Parathyroid adenoma (tissue), 2 donors: ENCODE data around the gene DCDC2B.

Source experiments
- H2AFZ ChIP-seq: fragments of 300-600 bp; sonication (generic); one replicate; pipeline ENCODE4 v1.7.0; 2017; ENCODE audit warnings: antibody characterized with exemption, mild to moderate bottlenecking
- H3K27ac ChIP-seq: fragments of 300-600 bp; sonication (generic); one replicate; pipeline ENCODE4 v1.7.0; 2017
- H3K27me3 ChIP-seq: fragments of 300-600 bp; sonication (generic); one replicate; pipeline ENCODE4 v1.7.0; 2017; ENCODE audit warnings: low read length; ENCODE audit not compliant: control insufficient read depth, insufficient read depth
- H3K36me3 ChIP-seq: fragments of 300-600 bp; sonication (generic); one replicate; pipeline ENCODE4 v1.7.0; 2017; ENCODE audit warnings: low read length; ENCODE audit not compliant: control insufficient read depth, insufficient read depth
- H3K4me1 ChIP-seq: fragments of 300-600 bp; sonication (generic); one replicate; pipeline ENCODE4 v1.7.0; 2017; ENCODE audit warnings: control low read depth
- H3K4me2 ChIP-seq: fragments of 300-600 bp; sonication (generic); one replicate; pipeline ENCODE4 v1.7.0; 2017; ENCODE audit warnings: low read length
- H3K4me3 ChIP-seq: fragments of 300-600 bp; sonication (generic); one replicate; pipeline ENCODE4 v1.7.0; 2017; ENCODE audit warnings: low read depth, low read length
- H3K79me2 ChIP-seq: fragments of 300-600 bp; sonication (generic); one replicate; pipeline ENCODE4 v1.7.0; 2017; ENCODE audit warnings: control low read depth
- H3K9ac ChIP-seq: fragments of 300-600 bp; sonication (generic); one replicate; pipeline ENCODE4 v1.7.0; 2017; ENCODE audit warnings: mild to moderate bottlenecking
- H3K9me3 ChIP-seq: fragments of 300-600 bp; sonication (generic); one replicate; pipeline ENCODE4 v1.7.0; 2017; ENCODE audit warnings: low read length; ENCODE audit not compliant: control insufficient read depth
- TF ChIP-seq, protein P1 (sequence below): fragments of 300-600 bp; sonication (generic); IDR thresholded peaks from one replicate; pipeline ENCODE4 v1.7.0; 2017; ENCODE audit warnings: antibody characterized with exemption, mild to moderate bottlenecking
- donor health status: primary hyperparathyroidism.

Gene DCDC2B

DNA sequence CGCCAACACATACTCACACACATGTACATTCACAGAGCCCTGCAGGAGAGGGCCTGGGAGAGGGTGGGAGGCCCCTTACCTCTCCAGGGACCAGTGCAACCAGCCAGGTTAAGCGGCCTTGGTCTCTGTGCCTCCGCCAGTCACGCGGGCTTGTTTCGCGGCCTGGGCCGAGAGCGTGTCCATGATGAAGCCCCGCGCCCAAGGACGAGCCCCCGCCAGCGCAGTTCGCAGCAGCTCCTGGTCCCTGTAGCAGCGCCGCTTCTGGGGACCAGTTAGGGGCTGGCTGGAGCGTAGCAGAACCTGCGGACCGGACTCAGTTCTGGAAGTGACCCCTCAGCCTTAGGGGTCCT is 30.9 kb downstream of the DCDC2B start:
- peak overlapping the region; percentile 60 for H3K27ac ChIP-seq
- H3K9me3 ChIP-seq, result no peaks in the 10 kb centered on the region
- H3K4me2 ChIP-seq, result peak overlapping the region; percentile 92
- peak overlapping the region; percentile 80 for H2AFZ ChIP-seq
- no peak overlapping the region for H3K9ac ChIP-seq
- H3K27me3 ChIP-seq, result no peaks in the 10 kb centered on the region
- TF ChIP-seq, protein P1, sequence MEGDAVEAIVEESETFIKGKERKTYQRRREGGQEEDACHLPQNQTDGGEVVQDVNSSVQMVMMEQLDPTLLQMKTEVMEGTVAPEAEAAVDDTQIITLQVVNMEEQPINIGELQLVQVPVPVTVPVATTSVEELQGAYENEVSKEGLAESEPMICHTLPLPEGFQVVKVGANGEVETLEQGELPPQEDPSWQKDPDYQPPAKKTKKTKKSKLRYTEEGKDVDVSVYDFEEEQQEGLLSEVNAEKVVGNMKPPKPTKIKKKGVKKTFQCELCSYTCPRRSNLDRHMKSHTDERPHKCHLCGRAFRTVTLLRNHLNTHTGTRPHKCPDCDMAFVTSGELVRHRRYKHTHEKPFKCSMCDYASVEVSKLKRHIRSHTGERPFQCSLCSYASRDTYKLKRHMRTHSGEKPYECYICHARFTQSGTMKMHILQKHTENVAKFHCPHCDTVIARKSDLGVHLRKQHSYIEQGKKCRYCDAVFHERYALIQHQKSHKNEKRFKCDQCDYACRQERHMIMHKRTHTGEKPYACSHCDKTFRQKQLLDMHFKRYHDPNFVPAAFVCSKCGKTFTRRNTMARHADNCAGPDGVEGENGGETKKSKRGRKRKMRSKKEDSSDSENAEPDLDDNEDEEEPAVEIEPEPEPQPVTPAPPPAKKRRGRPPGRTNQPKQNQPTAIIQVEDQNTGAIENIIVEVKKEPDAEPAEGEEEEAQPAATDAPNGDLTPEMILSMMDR, result no peak
- H3K4me3 ChIP-seq, result peak overlapping the region; percentile 58
- no peaks in the 10 kb centered on the region for H3K79me2 ChIP-seq
- H3K36me3 ChIP-seq, result no peaks in the 10 kb centered on the region
- no peaks in the 10 kb centered on the region for H3K4me1 ChIP-seq

DNA sequence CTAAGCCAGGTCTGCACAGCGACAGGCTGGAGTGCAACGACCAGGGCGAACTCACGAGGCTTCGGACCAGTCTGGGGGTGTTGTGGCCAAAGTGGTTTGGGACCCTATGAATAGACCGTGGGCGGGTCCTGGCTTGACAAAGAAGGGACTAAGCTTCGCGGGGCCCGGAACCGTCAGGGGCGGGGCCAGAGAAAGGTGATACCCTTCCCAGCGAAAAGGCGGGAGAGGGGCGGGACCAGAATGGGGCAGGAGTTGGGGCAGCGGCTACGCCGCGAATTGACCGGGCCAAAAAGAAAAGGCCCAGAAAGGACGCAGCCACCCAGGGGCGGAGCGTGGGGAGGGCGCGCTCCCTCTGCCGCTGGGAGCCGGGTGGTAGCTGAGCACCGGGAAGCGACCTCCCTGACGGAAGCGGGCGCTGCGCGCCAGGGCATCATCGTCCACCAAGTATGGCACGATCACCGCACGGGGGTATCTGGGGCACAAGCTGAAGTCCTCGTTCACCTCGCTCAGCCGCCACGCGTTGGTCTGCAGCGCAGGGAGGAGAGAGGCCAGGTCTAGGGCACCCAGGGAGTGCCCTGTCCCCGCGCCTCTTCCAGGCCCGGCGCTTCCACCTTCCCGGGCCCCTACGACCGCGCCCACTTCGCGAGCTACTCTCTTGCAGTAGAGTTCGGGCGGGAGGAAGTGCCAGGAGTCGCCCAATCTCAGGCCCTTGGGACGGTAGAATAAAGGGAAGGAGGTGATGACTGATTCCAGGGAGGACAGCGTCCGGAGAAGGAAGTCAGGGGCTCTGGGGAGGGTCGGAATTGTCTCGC is 31.5 kb downstream of the DCDC2B start:
- peak overlapping the region; percentile 92 for H3K4me2 ChIP-seq
- no peaks in the 10 kb centered on the region for H3K4me1 ChIP-seq
- no peaks in the 10 kb centered on the region for H3K27me3 ChIP-seq
- H3K9ac ChIP-seq, result no peak overlapping the region
- H3K36me3 ChIP-seq, result no peaks in the 10 kb centered on the region
- H3K27ac ChIP-seq, result peak overlapping the region; percentile 60
- no peaks in the 10 kb centered on the region for H3K79me2 ChIP-seq
- peak overlapping the region; percentile 58 for H3K4me3 ChIP-seq
- peak overlapping the region; percentile 80 for H2AFZ ChIP-seq
- TF ChIP-seq, protein P1, result peak; percentile 16
- no peaks in the 10 kb centered on the region for H3K9me3 ChIP-seq

- Histone ChIP-seq H2AFZ (peak overlapping the region; percentile 80), H3K27ac (peak overlapping the region; percentile 60), H3K9me3 (no peaks in the 10 kb centered on the region), H3K36me3 (no peaks in the 10 kb centered on the region), H3K4me1 (no peaks in the 10 kb centered on the region), H3K4me3 (peak overlapping the region; percentile 58), H3K27me3 (no peaks in the 10 kb centered on the region), H3K79me2 (no peaks in the 10 kb centered on the region), H3K4me2 (peak overlapping the region; percentile 92), H3K9ac (no peak overlapping the region)
- TF ChIP-seq, protein P1, result no peak
Observed at GRCh38 chr1:32241001-32241763, 32.3 kb downstream of the DCDC2B start.

DNA sequence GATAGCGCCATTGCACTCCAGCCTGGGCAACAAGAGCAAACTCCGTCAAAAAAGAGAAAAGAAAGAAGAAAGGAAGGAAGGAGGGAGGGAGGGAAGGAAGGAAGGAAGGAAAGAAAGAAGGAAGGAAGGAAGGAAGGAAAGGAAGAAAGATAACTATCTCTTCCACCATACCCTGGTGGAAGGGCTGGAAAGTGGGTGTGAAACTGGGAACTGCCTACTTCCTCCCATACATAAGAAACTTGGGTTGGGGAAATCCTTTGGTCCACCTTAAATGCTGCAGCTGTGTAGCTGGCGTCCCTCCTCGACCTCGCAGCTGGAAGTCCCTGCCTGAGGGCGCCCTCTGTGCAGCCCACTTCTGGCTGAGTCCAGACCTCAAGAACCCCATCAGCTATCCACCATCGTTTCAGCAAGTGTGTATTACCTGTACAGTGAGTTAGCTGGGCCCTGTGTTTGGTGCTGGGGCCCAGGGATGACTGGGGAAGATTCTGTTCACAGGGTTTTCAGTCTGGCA is 33.5 kb downstream of the DCDC2B start:
- Histone ChIP-seq H3K4me2 (no peak overlapping the region), H3K4me1 (no peaks in the 10 kb centered on the region), H3K79me2 (no peaks in the 10 kb centered on the region), H3K27ac (no peak overlapping the region), H3K27me3 (no peaks in the 10 kb centered on the region), H2AFZ (no peak overlapping the region), H3K9ac (no peak overlapping the region), H3K4me3 (no peak overlapping the region), H3K9me3 (no peaks in the 10 kb centered on the region), H3K36me3 (no peaks in the 10 kb centered on the region)
- TF ChIP-seq, protein P1, result no peak
